ENCODE measurements around the gene GRK1.

GRK1 gene

DNA sequence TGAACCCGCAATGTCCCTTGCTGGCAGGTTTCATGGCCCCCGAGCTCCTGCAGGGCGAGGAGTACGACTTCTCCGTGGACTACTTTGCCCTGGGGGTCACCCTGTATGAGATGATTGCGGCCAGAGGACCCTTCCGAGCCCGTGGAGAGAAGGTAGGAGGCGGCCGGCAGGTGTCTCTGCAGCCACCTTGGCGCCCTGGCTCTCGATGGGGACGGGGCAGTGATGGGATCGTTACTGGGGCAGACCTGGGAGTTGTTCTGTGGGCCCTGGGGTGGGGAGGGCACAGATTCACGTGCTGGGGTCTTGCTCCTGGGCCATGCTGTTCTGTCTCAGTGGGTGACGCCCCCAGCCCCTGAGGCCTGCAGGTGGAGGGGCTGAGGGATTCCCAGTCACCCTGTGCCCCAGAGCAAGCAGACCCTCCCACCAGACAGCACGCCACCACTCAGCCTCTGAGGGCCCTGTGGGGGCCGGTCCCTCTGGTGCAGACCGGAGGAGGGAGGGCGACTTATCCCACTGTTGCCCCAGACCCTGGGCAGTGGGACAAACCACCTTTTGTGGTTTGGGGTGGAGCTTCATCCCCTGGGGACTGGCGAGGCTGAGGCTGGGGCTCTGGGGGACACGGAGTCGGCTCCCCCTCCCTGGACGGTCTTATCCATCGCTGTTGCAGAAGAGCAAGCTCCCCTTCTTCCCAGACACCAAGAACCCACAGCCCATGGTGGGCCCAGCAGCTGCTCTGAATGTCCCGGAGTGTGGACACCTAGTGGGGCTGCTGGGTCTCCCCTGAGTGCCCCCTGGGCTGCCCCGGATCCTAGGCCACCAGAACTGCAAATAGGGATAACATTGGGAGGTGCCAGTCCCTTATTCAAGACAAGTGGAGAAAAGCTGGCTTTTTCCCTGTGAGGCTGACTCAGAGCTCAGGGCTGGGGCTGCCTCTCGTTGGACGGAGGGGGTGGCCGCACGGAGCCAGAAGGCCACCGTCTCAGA, 64.5 kb downstream of the GRK1 start:
- no peak for DNase-seq

DNA sequence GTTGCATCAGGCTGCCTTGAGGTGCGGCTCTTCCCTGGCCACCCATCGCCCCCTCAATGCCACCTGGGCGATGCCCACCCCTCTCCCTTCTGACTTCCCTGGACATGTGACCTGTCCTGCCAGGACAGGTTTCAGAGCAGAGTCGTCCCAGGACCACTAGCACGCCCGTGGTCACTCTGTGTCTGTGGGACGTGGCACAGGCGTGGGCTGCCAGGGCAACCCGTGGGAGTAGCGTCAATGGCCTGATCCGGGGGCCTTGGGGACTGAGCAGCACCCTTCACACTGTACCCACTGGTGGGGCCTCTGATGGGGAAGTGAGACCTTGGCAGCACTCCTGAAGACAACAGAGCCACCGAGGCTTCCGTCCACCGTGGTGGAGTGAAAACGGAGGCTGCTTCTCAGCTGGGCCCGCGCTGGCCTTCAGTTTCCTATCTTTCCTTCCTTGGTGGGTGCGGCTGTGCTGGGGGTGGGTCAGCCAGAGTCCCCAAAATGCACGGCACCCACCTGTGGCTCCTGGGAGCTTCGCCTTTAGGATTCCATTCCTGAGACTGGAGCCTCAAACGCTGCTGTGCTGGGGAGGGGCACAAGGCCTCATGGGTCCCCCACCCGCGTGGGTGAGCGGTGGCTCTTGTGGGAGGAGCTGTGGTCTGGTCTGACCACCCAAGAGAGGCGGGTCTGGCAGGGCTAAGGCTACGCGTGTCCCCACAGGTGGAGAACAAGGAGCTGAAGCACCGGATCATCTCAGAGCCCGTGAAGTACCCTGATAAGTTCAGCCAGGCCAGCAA, 65.3 kb downstream of the GRK1 start:
- DNase-seq: no peak

DNA sequence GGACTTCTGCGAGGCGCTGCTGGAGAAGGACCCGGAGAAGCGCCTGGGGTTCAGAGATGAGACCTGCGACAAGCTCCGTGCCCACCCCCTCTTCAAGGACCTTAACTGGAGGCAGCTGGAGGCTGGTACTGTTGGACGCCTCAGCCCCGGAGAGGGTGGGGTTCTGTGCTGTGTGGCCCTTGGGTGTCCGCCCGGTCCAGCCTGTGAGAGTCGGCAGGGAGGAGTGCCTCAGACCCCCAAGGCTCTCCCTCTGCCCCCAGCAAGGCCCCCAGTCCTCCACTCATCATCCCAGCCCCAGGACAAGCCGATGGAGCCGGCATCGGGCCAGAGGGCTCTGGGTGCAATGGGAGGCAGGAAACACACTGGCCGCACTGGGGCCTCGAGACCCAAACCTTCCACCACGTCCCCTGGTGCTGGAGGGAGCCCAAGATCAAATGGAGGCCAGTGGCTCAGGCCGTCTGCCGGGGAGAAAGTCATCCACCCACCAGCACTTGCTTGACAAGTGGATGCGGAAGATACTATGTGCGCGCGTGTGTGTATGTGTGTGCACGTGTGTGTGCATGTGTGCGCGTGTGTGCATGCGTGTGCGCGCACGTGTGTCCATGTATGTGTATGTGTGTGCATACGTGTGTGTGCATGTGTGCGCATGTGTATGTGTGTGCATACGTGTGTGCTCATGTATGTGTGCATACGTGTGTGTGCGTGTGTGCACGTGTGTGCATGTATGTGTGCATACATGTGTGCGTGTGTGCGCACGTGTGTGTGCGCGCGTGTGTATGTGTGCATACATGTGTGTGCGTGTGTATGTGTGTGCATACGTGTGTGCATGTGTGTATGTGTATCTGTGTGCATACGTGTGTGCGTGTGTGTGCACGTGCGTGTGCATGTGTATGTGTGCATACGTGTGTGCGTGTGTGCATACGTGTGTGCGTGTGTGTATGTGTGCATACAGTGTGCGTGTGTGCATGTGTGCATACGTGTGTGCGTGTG, 66.2 kb downstream of the GRK1 start:
- DNase-seq: no peak

DNA sequence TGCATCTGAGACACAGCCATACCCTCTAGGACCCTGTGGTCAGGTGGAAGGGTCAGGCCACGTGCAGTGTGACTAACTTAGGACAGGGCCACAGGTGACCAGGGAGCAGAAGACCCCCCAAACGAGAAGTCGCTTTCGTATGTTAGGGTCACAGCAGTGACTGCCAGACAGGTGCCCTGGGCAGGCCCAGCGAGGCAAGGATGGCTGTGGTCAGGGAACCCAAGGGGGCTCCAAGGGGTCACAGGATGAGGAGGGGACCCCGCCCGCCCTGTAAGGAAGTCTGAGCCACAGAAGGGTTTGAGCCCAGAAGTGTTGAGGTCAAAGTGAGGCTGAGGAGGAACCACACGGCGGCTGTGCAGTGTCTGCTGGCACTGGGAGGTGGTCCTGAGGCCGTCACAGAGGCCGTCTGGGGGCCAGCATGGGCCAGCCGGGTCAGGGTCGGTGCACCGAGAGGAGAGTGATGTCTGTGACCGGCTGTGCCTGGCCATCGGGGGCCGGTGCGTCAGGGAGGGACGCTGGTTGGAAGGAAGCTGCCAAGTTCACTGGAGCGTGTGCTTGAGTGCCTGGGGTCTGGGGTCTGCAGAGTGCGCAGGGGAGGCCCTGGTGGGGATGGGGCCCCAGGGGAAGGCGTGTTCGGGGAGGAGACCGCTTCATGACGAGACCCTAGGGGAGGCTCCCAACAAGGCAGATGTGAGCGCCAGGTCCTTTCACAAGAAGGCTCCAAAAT, 67.2 kb downstream of the GRK1 start:
- DNase-seq: no peak

DNA sequence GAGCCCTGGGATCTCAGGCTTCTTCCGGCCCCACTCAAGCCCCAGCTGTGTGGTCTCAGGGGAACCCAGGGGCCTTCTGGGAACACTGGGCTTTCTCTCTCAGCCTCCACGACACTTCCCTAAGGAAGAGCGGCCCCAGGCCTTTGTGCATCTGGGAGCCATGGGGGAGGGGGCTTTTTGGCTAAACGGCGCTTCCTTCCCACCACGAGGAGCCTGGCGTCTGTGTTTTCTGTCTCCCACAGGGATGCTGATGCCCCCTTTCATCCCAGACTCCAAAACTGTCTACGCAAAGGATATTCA, 67.8 kb downstream of the GRK1 start:
- DNase-seq: no peak

DNA sequence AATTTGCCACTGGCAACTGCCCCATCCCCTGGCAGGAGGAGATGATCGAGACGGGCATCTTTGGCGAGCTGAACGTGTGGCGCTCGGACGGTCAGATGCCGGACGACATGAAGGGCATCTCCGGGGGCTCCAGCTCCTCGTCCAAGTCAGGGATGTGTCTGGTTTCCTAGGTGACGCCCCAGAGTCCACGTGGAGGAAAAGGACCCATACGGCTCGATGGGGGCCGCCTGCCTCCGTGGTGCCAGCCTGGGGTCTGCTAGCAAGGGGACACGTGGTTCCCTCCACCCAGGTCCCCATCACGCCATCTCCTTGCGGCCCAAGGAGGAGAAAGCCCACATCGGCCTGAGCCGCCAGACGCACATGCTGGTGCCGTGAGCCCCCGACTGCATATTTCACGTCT, 68.2 kb downstream of the GRK1 start:
- DNase-seq: no peak

DNA sequence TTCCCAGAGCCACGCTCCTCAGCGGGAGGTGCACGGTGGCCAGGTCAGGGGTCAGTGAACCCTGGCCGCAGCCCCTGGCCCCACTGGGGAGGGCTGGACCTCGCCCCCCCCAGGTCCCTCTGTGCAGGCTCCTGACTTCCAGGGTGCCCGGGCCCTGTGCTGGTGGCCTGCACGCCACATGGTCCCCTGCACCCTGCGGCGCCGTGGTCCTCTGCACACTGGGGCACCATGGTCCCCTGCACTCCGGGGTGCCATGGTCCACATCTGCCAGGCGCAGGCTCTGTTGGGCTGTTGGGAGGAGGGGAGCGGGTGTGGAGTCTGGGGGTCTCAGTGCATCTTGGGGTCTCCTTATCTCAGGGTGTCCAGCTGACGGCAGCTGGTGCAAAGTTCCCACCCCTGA, 68.7 kb downstream of the GRK1 start:
- DNase-seq: no peak

DNA sequence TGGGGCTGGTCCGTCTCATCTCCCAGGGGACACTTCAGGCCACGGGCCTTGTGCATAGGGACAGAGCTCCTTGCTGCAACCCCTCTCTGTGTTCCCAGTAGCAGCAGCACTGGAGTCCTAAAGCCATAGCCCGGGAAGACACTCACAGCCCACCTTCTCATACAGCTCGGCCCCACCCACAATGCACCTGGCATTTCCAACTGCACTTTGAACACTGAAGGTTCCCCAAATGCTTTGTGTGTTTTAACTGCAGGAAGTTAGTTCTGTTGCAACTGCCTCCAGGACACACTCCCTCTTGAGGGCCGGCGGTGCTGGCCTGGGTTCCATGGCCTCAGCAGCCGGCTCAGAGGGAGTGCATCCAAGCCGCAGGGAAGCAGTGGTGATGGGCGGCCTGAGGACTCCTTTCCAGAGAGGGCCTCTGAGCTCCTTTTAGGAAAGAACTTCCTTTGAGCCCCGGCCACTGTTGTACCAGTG, 69.3 kb downstream of the GRK1 start:
- DNase-seq: no peak

DNA sequence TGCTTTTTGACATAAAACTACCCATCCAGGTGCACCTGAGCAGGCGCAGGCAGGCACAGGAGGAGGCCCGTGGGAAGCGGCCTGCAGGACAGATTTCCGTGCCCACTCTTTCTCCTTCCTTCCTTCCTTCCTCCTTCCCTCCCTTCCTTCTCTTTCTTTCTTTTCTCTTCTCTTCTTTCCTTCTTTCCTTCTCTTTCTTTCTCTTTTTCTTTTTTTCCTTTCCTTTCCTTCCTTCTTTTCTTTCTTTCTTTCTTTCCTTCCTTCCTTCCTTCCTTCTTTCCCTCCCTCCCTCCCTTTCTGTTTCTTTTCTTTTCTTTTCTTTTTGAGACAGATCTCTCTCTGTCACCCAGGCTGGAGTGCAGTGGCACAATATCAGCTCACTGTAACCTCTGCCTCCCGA, 70.8 kb downstream of the GRK1 start:
- DNase-seq: no peak

DNA sequence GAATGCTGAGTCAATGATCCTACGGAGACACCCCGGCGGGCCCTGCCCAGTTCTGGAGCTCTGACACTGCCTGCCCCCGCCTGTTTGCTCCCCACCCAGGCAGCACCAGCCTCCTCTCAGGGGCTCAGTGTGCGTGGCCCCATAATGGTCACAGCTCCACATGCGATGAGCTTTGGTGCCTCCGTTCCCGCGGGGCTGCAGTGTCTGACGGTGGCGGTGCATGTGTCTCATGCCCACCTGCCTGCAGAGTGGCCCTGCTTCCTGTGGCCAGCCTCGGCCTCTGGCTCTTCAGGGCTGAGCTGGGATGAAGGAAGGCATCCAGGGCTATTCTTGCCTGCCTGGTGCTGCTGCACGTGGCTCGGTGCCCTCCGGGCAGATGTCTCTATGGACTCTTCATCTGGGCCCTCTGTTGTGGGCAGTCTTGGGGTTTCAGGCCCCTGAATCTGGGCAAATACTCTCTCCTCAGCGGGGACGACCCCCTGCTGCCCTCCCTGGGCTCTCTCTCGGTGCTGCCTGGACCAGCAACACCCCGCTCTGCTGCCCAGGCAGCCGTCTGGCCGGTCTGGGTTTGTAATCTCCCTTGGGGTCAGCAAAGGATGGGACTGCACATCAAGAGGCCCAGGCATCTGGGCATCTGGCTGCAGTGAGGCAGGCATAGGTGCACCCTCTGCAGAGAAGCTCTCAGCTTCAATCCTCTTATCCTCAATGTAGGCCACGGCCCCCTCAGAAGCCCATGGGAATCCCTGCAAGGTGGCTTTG, 72.7 kb downstream of the GRK1 start:
- no peak for DNase-seq

DNA sequence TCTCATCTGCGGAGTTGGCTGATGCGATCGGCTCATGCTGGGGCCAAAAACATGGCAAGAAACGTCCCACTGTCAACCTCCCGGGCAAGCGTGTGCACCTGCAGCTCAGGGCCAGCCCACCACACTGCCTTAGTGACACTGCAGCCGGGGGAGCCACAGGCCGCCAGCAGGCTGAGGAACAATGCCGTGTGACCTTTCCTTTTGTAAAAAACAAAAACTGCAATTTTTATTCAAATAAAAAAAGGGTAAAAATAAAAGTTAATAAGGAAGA, 73.2 kb downstream of the GRK1 start:
- DNase-seq: no peak

DNA sequence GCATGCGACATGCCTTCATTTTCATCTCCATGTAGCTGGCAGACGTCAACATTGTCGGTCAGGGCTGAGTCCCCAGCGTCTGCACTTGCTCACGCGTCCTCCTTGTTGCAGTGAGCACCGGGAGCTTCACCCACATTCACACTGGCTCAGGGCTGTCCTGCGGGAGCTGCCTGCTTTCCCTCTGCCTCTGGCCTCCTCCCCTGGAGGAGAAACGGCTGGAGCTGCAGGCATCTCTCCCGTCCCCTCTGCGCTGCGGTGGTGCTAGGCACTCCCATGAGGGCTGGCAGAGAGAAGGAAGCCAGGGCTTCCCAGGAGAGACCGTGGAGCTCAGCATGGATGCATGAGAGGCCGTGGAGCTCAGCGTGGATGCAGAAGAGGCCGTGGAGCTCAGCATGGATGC, 73.6 kb downstream of the GRK1 start:
- no peak for DNase-seq

DNA sequence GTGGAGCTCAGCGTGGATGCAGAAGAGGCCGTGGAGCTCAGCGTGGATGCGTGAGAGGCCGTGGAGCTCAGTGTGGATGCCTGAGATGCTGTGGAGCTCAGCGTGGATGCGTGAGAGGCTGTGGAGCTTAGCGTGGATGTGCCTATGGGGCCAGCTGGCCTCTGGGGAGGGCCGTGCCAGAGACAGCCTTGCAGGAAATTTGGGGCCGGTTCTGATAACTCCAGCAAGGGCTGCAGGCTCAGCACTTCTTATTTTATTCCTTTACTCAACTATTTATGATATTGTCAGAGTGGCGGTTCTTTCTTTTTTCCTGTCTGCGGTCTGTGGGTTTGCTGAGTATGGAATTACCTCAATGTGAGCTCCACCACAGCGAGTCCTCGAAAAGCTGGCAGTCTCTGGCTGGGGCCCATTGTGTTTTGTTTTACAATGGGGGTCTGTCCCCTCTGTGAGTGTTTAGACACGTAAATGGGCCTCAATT, 74.2 kb downstream of the GRK1 start:
- peak in 1 of 2 experiments; percentile 5 for DNase-seq

DNA sequence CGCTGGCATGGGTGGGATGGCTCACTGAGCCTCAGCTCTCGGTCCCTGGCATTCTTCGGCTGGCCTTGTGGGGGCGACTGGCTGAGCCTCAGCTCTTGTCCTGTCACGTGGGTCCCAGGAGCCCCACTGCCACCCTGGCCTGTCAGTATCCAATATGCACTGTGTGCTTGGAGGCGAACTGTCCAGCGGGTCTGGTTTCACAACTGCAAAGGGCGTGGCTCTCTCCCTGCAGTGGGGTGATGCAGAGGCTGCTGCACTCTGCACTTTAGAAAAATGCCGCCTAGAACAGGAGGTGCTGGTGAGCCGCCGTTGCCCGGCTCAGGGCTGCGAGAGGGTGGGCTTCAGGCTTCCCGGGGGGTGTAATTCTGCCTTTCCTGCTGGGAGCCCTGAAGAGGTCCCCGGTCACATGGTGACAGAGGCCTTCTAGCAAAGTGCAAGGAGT, 75.0 kb downstream of the GRK1 start:
- peak; percentile 19 to 42 for DNase-seq

DNA sequence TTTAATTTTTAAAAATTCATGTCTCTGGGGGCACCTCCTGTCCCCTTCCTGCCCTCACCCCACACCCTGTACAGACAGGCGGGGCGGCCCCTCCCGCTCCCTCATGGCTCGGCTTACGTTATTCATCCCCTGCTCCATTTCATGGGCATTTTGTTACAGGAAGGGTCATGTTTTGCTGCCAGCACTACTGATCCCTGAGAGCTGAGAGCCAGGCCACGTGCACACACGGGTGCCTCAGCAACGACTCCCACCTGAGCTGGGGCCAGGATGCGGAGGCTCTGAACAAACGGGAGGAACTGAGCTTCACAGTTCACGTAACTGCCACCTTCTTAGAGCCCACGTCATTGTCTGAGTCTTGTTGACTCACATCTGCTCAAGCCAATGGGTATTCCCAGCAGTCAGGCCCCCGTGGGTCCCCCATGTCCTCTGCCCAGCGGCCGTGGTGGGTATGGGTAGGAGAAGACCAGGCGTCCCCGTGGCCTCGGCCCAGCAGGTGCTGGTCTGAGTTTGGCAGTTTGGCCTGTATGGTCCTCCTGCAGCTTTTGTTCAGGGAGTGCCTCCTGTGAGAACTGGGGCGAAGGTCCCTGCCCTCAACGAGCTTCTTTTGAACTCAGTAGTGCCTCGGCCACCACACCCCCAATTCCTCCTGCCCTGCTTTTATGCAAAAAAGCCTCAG, 75.6 kb downstream of the GRK1 start:
- no peak for DNase-seq

DNA sequence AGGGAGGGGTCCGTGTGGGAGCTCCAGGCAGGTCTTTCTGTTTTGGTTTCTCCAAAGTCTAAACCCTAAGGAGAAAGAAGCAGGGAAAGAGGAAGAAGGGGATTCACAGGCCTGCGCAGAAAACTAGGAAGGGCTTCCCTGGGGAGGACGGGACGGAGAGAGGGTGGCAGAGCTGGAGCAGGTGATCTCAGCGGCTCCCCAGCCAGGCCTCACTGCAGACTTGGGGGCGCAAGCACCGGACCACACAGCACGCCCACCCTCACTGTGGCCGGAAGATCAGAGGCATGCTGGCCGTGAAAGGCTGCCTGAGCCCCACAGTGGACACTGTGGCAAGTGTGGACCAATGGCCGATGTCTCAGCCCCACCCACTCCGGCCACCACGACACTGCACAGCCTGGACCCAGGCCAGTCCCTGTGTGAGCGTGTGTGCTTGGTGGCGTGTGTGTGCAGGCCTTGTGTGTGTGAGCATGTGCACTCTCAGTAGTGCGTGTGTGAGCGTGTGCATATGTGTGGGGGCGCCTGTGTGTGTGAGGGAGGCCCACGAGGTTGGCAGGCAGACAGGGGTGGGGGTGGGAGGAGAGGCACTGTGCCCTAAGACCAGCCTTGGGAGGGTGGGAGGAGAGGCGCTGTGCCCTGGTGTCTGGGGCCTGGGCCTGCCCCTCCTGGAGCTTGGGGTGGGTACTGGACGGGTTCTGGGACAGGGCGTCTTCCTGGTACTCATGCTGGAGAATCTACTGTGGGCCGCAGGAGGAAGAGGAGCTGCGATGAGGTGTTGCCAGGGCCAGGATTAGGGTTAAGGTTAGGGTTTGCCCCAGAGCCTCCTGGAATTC, 76.6 kb downstream of the GRK1 start:
- DNase-seq: no peak

DNA sequence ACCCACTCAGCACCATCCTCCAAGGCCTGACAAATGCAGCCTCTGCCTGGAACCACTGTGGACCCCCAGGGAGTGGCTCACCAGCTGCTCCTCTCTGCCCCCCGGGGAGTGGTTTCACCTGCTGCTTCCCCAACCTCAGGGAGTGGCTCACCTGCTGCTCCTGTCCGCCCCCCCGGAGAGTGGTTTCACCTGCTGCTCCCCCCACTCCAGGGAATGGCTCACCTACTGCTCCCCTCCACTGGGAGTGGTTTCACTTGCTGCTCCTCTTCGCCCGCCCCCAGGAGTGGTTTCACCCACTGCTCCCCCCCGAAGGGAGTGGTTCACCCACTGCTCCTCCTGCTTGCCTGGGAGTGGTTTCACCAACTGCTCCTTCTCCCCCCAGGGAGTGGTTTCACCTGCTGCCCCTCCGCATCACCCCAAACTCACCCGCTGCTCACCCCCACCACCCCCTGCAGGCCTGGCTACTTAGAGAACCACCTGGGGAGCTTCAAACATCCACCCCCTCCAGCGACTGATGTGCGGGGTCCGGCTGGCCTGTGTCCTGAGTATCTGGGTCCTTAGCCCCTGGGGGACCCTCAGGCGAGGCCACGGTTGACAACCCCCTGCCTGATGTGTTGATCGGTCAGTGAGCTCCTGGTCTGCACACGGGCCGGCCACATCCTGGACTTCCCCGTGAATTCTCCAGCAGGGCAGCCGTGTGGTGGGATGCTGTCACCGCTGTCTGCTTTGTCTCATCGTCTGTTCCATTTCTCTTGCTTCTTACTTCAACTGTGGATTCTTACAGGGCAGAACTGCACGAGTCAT, 77.4 kb downstream of the GRK1 start:
- no peak for DNase-seq

DNA sequence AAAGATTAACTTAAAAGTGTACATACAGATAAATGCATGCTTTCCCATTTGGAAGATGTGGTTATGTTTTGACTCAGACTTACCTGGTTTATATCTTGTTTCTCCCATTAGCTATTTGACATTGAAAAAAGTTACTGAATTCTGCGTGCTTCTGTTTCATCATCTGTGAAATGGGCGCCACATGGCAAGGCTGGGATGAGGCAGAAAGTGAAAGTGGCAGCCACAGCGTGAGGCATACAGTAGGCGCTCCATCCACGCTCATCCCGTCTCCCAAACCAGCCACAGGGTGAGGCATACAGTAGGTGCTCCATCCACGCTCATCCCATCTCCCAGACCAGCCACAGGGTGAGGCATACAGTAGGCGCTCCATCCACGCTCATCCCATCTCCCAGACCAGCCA, 78.0 kb downstream of the GRK1 start:
- no peak for DNase-seq
